HepG2 (cell line): ENCODE results near the gene ISOC2. TPM values are rescaled to one million over a fixed set of nuclear protein-coding genes. Genes with fewer than 3 reads are reported as not detected.

Source experiments
- ADNP ChIP-seq: sonication (generic); formaldehyde crosslinking; IDR thresholded peaks from 2 replicates; pipeline ENCODE4 v1.4.0; 2020; ENCODE audit warnings: missing genetic modification reagents
- CEBPG ChIP-seq: IDR thresholded peaks from 2 replicates; pipeline ENCODE4 v1.6.1; 2016
- EP300 ChIP-seq, 3 experiments: sonication (generic) in 1 of 3; formaldehyde crosslinking in 1 of 3; IDR thresholded peaks; 2 replicates each; pipeline versions ENCODE4 v1.5.1 to v1.6.1; 2011 to 2020; ENCODE audit warnings: low read depth in 2 of 3, low read length in 2 of 3, borderline replicate concordance in 1 of 3, improper control_type of control experiment in 1 of 3, mild to moderate bottlenecking in 1 of 3, missing genetic modification reagents in 1 of 3, moderate library complexity in 1 of 3
- FLYWCH1 ChIP-seq: sonication (generic); formaldehyde crosslinking; IDR thresholded peaks from 2 replicates; pipeline ENCODE4 v1.8.1; 2023; ENCODE audit warnings: mild to moderate bottlenecking, missing genetic modification reagents
- FOSL1 ChIP-seq: sonication (generic); formaldehyde crosslinking; IDR thresholded peaks from 2 replicates; pipeline ENCODE4 v1.9.0; 2021; ENCODE audit warnings: missing genetic modification reagents, borderline replicate concordance
- FOXP1 ChIP-seq, 2 experiments: fragments of 450-650 bp in 1 of 2; IDR thresholded peaks; 2 replicates each; pipeline ENCODE4 v1.6.1; 2017 to 2018; ENCODE audit warnings: antibody characterized with exemption in 1 of 2
- KDM2A ChIP-seq: sonication (generic); formaldehyde crosslinking; IDR thresholded peaks from 2 replicates; pipeline ENCODE4 v1.4.0; 2020; ENCODE audit warnings: low read depth, missing genetic modification reagents, borderline replicate concordance
- KDM6A ChIP-seq: IDR thresholded peaks from 2 replicates; pipeline ENCODE4 v1.6.1; 2016; ENCODE audit warnings: low read depth
- NR1H2 ChIP-seq: sonication (generic); formaldehyde crosslinking; IDR thresholded peaks from 2 replicates; pipeline ENCODE4 v1.8.1; 2022; ENCODE audit warnings: low read depth, missing genetic modification reagents, borderline replicate concordance
- ONECUT2 ChIP-seq: sonication (generic); formaldehyde crosslinking; IDR thresholded peaks from 2 replicates; pipeline ENCODE4 v1.4.0; 2020; ENCODE audit warnings: missing genetic modification reagents
- REXO4 ChIP-seq: sonication (generic); formaldehyde crosslinking; IDR thresholded peaks from 2 replicates; pipeline ENCODE4 v1.8.0; 2022; ENCODE audit warnings: missing genetic modification reagents, mild to moderate bottlenecking, borderline replicate concordance
- ZNF143 ChIP-seq: sonication (generic); formaldehyde crosslinking; IDR thresholded peaks from 2 replicates; pipeline ENCODE4 v1.4.0; 2020; ENCODE audit warnings: missing genetic modification reagents
- ZNF235 ChIP-seq: sonication (generic); formaldehyde crosslinking; IDR thresholded peaks from 2 replicates; pipeline ENCODE4 v1.8.1; 2023; ENCODE audit warnings: mild to moderate bottlenecking, missing genetic modification reagents, borderline replicate concordance
- ZNF30 ChIP-seq: sonication (generic); formaldehyde crosslinking; IDR thresholded peaks from 2 replicates; pipeline ENCODE4 v1.5.0; 2020; ENCODE audit warnings: mild to moderate bottlenecking, missing genetic modification reagents
- ZNF343 ChIP-seq: sonication (generic); formaldehyde crosslinking; IDR thresholded peaks from 2 replicates; pipeline ENCODE4 v1.4.0; 2020; ENCODE audit warnings: mild to moderate bottlenecking, missing genetic modification reagents
- ZNF607 ChIP-seq: sonication (generic); formaldehyde crosslinking; IDR thresholded peaks from 2 replicates; pipeline ENCODE4 v1.5.1; 2020; ENCODE audit warnings: missing genetic modification reagents, mild to moderate bottlenecking, borderline replicate concordance
- ZNF644 ChIP-seq: IDR thresholded peaks from 2 replicates; pipeline ENCODE4 v1.6.1; 2016; ENCODE audit warnings: low read depth
- ZNF660 ChIP-seq: sonication (generic); formaldehyde crosslinking; IDR thresholded peaks from 2 replicates; pipeline ENCODE4 v1.5.1; 2020; ENCODE audit warnings: mild to moderate bottlenecking, low read depth, missing genetic modification reagents, borderline replicate concordance
- ZNF883 ChIP-seq: sonication (generic); formaldehyde crosslinking; IDR thresholded peaks from 2 replicates; pipeline ENCODE4 v1.5.1; 2020; ENCODE audit warnings: mild to moderate bottlenecking, missing genetic modification reagents; ENCODE audit errors: not compliant biosample characterization
- polyA plus RNA-seq, 8 experiments: library from polyadenylated mRNA; depleted of rRNA in 3 of 8; stranded (reverse) in 7 of 8; unstranded in 1 of 8; fragments of >200 nt; fragmentation: Illumina TruSeq in 4 of 8; extraction: Trizol in 4 of 8; gene quantifications; 2 replicates each; pipeline versions ENCODE4 v1.2.1 to v1.2.3, GENCODE V29; 2011 to 2016; ENCODE audit warnings: low read depth in 4 of 8, missing spikeins in 1 of 8, mixed read lengths in 1 of 8; ENCODE audit not compliant: insufficient read depth in 1 of 8
- total RNA-seq, 5 experiments: library from RNA; depleted of rRNA; stranded (reverse); fragments of >200 nt; fragmentation: Illumina TruSeq; extraction: Trizol; gene quantifications; 2 replicates each; pipeline ENCODE4 v1.2.3, GENCODE V29; 2016; ENCODE audit warnings: low read depth in 1 of 5
- TF ChIP-seq, protein P1 (sequence below): sonication (generic); formaldehyde crosslinking; IDR thresholded peaks from 2 replicates; pipeline ENCODE4 v1.8.1; 2023; ENCODE audit warnings: missing genetic modification reagents, mild to moderate bottlenecking, borderline replicate concordance
- TF ChIP-seq, protein P2 (sequence below): sonication (generic); formaldehyde crosslinking; IDR thresholded peaks from 2 replicates; pipeline ENCODE4 v1.5.1; 2020; ENCODE audit warnings: missing genetic modification reagents, mild to moderate bottlenecking, borderline replicate concordance
- TF ChIP-seq, protein P3 (sequence below): sonication (generic); formaldehyde crosslinking; IDR thresholded peaks from 2 replicates; pipeline ENCODE4 v1.9.0; 2021; ENCODE audit warnings: missing genetic modification reagents, mild to moderate bottlenecking, borderline replicate concordance
- TF ChIP-seq, protein P4 (sequence below): sonication (generic); formaldehyde crosslinking; conservative IDR thresholded peaks from 2 replicates; pipeline ENCODE4 v1.4.0; 2020; ENCODE audit warnings: missing genetic modification reagents
- TF ChIP-seq, protein P5 (sequence below): IDR thresholded peaks from 2 replicates; pipeline ENCODE4 v1.6.1; 2016; ENCODE audit warnings: missing genetic modification reagents, missing compliant biosample characterization

Gene ISOC2
- total and polyA plus RNA-seq, 2 of the 13 experiments (the other 11 are each of a cell fraction or from before 2014, with no cell fraction given), result 76.8 to 105 TPM

DNA sequence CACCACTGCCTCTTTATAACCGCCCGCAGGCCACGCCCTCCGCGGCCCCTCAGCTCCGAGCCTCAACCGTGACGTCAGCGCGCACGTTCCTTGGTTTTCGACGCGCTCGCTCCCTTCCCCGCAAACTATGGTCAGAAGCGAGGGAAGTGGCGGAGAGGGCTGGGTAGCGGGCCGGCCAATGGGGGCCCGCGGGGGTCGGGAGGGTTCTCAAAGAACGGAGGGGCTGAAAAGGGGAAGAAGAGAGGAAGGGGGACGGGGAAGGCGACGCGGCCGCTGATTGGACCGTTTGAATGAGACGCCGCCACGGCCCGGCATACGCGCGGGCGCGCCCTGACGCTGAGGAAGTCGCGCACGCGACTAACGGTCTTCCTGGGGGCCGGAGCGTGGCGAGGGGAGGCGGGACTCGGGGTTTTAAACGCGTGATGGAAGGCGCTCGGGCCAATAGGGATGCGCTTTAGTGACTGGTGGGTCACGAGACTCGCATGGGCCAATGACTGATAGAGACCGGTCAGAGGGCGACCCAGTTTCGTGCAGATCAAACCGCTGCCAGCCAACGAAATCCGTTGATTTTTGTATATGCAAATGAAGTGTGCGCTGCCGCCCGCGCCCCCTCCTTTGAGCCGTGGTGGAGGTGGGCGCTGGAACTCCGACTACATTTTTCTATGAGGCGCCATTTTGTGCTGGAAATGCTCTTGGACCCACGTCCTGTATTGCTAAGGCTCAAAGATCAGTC is 53.5 kb downstream of the ISOC2 start (continued):
- TF ChIP-seq, protein P1, sequence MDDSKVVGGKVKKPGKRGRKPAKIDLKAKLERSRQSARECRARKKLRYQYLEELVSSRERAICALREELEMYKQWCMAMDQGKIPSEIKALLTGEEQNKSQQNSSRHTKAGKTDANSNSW (CRISPR knock-in tag), result no peak
- TF ChIP-seq, protein P2, sequence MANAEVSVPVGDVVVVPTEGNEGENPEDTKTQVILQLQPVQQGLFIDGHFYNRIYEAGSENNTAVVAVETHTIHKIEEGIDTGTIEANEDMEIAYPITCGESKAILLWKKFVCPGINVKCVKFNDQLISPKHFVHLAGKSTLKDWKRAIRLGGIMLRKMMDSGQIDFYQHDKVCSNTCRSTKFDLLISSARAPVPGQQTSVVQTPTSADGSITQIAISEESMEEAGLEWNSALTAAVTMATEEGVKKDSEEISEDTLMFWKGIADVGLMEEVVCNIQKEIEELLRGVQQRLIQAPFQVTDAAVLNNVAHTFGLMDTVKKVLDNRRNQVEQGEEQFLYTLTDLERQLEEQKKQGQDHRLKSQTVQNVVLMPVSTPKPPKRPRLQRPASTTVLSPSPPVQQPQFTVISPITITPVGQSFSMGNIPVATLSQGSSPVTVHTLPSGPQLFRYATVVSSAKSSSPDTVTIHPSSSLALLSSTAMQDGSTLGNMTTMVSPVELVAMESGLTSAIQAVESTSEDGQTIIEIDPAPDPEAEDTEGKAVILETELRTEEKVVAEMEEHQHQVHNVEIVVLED (CRISPR knock-in tag), result peak; percentile 95
- TF ChIP-seq FLYWCH1 (CRISPR knock-in tag) (peak; percentile 88; the same call in 1 of the 2 replicates), NR1H2 (no peak), KDM2A (CRISPR knock-in tag) (peak; percentile 83), KDM6A (CRISPR knock-in tag) (no peak), CEBPG (CRISPR knock-in tag) (no peak), FOSL1 (CRISPR knock-in tag) (no peak), ZNF143 (CRISPR knock-in tag) (no peak; the same call in 1 of the 2 replicates), FOXP1 (IDR thresholded peaks at IDR 0.05) (no peak), FOXP1 (CRISPR knock-in tag; IDR thresholded peaks at IDR 0.05) (no peak), ZNF30 (CRISPR knock-in tag) (no peak), ZNF644 (CRISPR knock-in tag) (peak; percentile 62; the same call in 1 of the 2 replicates), ZNF235 (no peak), ZNF883 (no peak), ONECUT2 (no peak), ZNF607 (CRISPR knock-in tag) (peak; percentile 77; the same call in 1 of the 2 replicates), REXO4 (CRISPR knock-in tag) (no peak), ZNF660 (CRISPR knock-in tag) (no peak), ZNF343 (peak; percentile 72; the same call in 1 of the 2 replicates), EP300 (IDR thresholded peaks at IDR 0.05; ENCODE audit: low read depth in 2 of 2, low read length in 2 of 2) (no peak), EP300 (CRISPR knock-in tag; IDR thresholded peaks at IDR 0.05; ENCODE audit: borderline replicate concordance) (no peak), ADNP (CRISPR knock-in tag) (no peak)
- TF ChIP-seq, protein P3, sequence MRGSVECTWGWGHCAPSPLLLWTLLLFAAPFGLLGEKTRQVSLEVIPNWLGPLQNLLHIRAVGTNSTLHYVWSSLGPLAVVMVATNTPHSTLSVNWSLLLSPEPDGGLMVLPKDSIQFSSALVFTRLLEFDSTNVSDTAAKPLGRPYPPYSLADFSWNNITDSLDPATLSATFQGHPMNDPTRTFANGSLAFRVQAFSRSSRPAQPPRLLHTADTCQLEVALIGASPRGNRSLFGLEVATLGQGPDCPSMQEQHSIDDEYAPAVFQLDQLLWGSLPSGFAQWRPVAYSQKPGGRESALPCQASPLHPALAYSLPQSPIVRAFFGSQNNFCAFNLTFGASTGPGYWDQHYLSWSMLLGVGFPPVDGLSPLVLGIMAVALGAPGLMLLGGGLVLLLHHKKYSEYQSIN (CRISPR knock-in tag), result no peak
- TF ChIP-seq, protein P4, sequence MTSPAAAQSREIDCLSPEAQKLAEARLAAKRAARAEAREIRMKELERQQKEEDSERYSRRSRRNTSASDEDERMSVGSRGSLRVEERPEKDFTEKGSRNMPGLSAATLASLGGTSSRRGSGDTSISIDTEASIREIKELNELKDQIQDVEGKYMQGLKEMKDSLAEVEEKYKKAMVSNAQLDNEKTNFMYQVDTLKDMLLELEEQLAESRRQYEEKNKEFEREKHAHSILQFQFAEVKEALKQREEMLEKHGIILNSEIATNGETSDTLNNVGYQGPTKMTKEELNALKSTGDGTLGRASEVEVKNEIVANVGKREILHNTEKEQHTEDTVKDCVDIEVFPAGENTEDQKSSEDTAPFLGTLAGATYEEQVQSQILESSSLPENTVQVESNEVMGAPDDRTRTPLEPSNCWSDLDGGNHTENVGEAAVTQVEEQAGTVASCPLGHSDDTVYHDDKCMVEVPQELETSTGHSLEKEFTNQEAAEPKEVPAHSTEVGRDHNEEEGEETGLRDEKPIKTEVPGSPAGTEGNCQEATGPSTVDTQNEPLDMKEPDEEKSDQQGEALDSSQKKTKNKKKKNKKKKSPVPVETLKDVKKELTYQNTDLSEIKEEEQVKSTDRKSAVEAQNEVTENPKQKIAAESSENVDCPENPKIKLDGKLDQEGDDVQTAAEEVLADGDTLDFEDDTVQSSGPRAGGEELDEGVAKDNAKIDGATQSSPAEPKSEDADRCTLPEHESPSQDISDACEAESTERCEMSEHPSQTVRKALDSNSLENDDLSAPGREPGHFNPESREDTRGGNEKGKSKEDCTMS (CRISPR knock-in tag), result no peak
- TF ChIP-seq, protein P5, sequence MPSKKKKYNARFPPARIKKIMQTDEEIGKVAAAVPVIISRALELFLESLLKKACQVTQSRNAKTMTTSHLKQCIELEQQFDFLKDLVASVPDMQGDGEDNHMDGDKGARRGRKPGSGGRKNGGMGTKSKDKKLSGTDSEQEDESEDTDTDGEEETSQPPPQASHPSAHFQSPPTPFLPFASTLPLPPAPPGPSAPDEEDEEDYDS (CRISPR knock-in tag), result peak; percentile 98
